ENCODE data around the gene DNAAF5. TPM values are rescaled to one million over a fixed set of nuclear protein-coding genes. Genes with fewer than 3 reads are reported as not detected.

Gene DNAAF5
- total and polyA plus RNA-seq, 9 of the 15 experiments (the other 6 are each of a cell fraction or from before 2014, with no cell fraction given) = 3.1 to 69.7 (median 19.1) TPM

DNA sequence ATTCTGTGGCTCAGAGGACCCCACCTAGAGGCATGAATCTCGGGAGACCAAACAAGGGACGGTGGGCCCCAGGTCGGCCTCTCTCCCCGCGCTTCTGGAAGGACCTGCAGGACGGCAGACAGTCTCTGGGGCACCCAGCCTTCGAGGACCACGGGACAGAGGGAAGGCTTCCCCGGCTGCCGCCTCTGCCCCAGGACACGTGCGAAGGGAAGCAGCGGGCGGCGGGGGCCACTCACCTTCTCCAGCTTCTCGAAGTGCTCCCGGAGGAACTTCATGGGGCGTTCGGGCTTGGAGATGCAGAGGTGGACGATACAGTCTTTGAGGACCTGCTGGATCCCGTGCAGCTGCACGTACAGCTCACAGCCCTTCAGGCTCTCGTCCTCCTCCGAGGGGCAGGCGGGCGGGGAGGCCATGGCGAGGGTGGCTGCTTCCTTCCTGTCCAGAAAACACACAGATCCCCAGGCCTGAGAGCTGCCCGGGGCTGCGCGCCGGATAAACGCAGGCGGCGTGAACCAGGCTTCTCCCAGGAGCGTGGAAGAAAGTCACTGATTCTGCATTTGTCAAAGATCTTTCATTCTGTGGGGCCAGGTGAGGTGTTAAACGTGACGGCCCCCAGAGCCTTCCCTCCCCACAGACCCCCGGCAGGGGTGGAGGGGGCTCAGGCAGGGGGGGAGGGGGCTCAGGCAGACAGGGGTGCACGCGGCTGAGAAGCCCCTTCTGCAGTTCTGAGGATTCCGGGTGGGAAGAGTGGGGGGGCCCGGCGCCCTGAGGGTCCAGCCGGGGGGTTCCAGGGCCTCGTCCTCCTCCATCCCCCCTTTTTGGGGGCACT, 15.2 kb upstream of the DNAAF5 start:
- Histone ChIP-seq H3K9me1 (ENCODE audit: control insufficient read depth, insufficient read depth, low read length) (no peaks in the 10 kb centered on the region), H2AFZ (ENCODE audit: low read depth, low read length) (no peak overlapping the region), H3K36me3 (ENCODE audit: control insufficient read depth, insufficient read depth, low read length) (peaks cover 13% of the 10 kb centered on the region; the same call in 1 of the 3 replicates), H3K9me3 (replicated peaks; ENCODE audit: control insufficient read depth, insufficient read depth, low read depth, low read length) (peaks cover 2% of the 10 kb centered on the region; the same call in 1 of the 2 replicates), H3K4me1 (replicated peaks in 1 of 2; ENCODE audit: control insufficient read depth in 2 of 2, insufficient read depth in 2 of 2, low read length in 2 of 2) (peaks cover 0 to 9% of the 10 kb centered on the region in 2 experiments; a peak in 1 of 5 replicates), H3K4me2 (ENCODE audit: insufficient read depth, low read length) (no peak overlapping the region), H4K20me1 (replicated peaks; ENCODE audit: control insufficient read depth, insufficient read depth, low read length) (no peaks in the 10 kb centered on the region), H3K27me3 (ENCODE audit: control insufficient read depth in 2 of 2, insufficient read depth in 2 of 2, low read length in 2 of 2) (no peaks in the 10 kb centered on the region), H3K4me3 (no peak overlapping the region), H3K27ac (ENCODE audit: extremely low read depth, low read depth, low read length) (no peak overlapping the region), H3K9ac (ENCODE audit: insufficient read depth in 1 of 2, low read depth in 2 of 2, low read length in 2 of 2) (no peak overlapping the region), H3K79me2 (ENCODE audit: control insufficient read depth, insufficient read depth, low read length) (no peaks in the 10 kb centered on the region)
- CTCF ChIA-PET (ENCODE audit: low intra/inter-chr PET ratio) = no interaction called here
- POLR2A ChIA-PET = no interaction called here
- FAIRE-seq (no peak), ATAC-seq (no peak), DNase-seq (ENCODE audit: extremely low read depth in 1 of 4, low spot score in 3 of 4) (no peak)
- BruUV-seq (replicated peaks) = no TSS peak
- intact Hi-C loops (cut with micrococcal nuclease) = no loop called here
- WGBS (ENCODE audit: insufficient coverage, low coverage, missing lambda C conversion rate) = 91% methylated on average over 25 of the region's 45 CpGs
- in situ Hi-C loops (cut with MboI) = no loop called here
- TF ChIP-seq E2F6 (IDR thresholded peaks at IDR 0.05; ENCODE audit: borderline replicate concordance in 1 of 2, extremely low read depth in 1 of 2, insufficient read depth in 1 of 2, insufficient read length in 1 of 2, low read depth in 1 of 2, low read length in 1 of 2, poor library complexity in 1 of 2, severe bottlenecking in 1 of 2) (no peak), NELFE (IDR thresholded peaks at IDR 0.05; ENCODE audit: insufficient read depth, insufficient read length) (no peak), ZC3H4 (CRISPR knock-in tag; IDR thresholded peaks at IDR 0.05; ENCODE audit: borderline replicate concordance) (no peak), REST (IDR thresholded peaks at IDR 0.05; ENCODE audit: borderline replicate concordance) (no peak), REST (CRISPR knock-in tag; IDR thresholded peaks at IDR 0.05; ENCODE audit: low read depth) (no peak), CHD4 (IDR thresholded peaks at IDR 0.05; ENCODE audit: insufficient read depth, insufficient replicate concordance, low read depth, low read length, poor library complexity, severe bottlenecking) (no peak), JUNB (CRISPR knock-in tag; conservative IDR thresholded peaks at IDR 0.05) (no peak)

Measured in K562 (cell line).